Fibroblast of peridontal ligament (primary cell): ENCODE results near the gene CPNE2.
A peak's percentile ranks its signal among the peaks of the same experiment; 100 is the strongest.

Source experiments
- DNase-seq: peaks from one replicate; pipeline ENCODE4 v3.0.0-alpha.2; 2010; ENCODE audit errors: extremely low read depth

The CPNE2 gene

DNA sequence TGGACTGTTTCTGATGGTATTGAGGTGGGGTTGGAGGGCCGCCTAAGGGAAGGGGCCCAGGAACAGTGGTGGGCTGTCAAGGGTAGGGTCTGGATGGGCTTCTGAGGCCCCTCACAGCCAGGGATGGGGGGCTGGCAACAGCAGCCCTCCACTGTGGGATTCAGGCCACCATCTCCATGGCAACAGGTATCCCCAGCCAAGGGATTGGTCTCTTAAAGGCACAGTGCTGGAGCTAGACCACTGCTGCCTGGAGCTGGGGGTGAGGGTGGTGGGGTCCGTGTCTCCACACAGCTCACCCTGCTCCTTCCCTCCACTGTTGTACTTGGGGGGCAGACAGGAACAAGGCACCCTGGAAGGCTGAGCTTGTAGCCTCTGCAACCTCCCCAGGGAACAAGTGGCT, 51.6 kb downstream of the CPNE2 start:
- DNase-seq: no peak

- DNase-seq: no peak
These were observed 53.0 kb downstream of the CPNE2 start for GRCh38 chr16:57145046-57146021.

- no peak for DNase-seq
These were observed 53.8 kb downstream of the CPNE2 start for GRCh38 chr16:57146040-57146647.

DNA sequence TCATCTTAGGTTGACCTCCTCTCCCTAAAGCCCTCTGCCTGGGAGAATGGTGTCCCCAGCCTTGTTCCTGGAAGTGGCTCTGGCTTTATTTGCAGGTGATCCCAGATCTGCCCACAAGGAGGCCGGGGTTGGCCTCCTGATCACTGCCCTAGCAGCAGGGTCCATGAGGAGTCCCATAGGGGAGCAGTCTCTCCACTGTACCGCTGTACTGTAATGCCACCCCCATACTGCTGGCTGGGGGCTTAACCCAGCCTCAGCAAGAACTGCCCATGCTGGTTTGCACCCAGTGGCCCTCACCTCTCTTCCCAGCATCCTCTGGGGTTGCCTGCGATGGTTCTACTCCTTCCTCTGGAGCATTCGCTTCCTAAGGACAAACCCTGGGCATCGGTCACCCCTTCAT, 54.4 kb downstream of the CPNE2 start:
- no peak for DNase-seq

DNA sequence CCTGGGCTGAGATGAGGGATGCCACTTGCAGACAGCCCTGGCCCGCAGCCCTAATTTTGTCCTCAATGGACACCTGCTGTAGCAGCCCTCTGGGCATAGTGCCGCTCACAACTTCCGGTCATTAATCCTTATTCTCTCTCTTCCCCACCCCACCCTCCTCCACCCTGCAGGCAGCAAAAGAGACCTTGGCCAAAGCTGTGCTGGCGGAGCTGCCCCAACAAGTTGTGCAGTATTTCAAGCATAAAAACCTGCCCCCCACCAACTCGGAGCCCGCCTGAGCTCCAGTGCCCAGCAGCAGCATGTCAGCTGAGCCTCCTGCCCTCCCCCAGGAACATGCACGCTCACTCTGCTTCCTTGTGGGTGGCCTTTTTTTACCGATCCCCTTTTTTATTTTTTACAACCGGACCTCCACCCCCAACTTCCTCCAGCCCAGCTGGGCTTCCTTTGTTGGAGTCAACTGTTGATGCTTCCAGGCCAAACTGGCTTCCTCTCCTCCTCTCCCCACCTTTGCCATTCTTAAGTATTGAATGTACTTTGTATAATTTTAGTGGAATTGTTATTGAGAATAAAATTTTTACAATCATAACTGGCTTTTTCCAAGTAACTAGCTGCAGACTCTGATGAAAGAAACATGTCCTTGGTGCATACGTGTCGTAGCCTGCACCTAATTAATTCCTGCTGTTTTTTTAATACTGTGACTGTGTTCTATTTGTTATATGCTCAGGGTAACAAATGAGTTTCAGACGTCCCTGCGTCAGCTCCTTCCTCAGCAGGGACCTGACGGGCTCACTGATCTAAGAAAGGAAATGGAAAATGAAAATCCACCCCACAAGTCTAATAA, 55.2 kb downstream of the CPNE2 start:
- peak; percentile 31 for DNase-seq

DNA sequence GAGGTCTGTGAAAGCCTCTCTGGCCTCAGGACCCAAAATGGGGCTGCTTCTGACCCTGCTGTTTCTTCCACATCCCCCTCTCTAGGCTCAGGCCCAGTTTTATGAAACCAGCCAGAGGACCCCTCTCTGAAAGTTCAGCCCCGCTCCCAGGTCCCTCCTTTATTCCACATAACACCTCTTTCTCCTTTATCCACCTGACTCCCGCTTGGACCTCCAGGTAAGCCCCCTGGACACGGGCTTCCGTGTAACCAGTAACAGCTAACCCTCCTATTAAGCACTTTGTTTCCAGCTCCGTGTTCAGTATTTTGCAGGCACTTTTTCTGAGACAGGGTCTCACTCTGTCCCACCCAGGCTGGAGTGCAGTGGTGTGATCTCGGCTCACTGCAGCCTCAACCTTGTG, 56.1 kb downstream of the CPNE2 start:
- no peak for DNase-seq

- DNase-seq: no peak
These were observed 57.0 kb downstream of the CPNE2 start for GRCh38 chr16:57149391-57149790.

DNA sequence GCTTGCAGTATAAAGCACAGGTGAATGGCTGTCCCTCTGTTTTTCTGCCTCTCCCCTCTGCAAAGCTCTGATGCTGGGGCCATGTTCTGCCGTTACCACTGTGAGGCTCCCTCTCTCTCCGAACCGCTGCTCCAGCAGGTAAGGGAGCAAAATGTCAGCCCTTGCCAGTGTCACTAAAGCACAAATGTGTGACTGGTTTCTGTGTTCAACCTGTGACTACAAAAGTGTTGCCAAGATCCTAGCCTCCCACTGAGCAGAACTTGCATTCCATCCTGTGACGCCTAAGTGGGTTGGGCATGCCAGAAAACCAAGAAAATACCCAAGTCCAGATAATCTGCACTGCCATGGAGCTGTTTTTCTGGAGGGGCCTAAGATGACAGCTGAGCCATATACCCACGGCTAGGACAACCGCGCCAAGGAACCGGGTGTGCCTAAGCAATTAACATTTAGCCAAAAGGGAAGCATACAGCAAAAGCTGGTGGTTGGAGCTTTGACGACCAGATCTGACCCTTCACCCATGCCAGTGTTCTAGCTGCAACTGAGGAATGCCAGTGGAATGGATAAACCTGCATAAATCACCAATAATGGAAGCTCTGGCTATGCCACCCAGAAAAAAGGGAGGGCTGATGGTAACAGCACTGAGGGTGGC, 58.4 kb downstream of the CPNE2 start:
- DNase-seq: no peak

GRCh38 chr16:57151369-57151768, 59.0 kb downstream of the CPNE2 start:
- no peak for DNase-seq

DNA sequence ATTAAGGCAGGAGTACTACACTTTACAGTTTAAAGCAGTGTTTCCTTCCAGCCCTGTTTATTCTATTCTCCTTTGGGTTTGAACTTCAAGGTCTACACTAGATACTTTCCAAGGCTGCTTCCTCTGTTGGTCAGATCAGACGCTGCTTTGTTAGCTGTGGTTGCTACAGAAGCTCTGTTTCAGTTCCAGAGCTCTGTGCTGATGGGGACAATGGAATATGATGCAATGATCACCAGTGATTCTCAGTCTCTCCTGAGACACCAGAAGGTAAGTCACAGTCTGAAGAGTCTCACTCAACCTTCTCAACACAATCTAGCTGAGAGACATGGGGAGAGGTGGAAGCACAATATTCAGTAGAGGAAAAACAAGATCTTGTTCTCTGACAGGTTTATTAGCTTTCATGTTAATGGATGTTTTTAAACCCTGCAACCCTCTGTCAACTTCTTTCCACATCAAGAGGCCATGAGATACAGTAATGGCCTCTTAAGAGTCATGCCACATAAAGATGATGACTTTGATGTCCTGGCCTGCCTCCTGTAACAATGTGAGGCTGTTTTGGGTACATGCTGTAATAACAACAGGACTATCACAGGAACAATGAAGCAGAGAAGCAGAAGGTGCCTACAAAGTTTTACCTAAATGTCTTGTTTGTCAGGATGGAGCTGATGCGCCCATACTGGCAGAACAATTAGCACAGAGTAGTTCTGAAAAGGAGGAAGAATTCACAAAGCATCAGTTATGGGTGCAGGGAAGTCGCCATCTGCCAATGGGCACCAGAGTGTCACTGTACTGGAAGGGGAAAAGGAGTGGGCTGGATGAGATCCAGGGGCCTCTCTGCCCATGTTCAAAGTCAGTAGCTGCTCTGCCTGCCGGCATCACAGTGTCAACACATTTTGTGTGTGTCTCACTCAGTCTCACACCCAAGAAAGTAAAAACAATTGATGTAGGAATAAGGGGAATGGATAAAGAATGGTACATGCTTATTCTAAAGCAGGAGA, 60.0 kb downstream of the CPNE2 start:
- DNase-seq: no peak

DNA sequence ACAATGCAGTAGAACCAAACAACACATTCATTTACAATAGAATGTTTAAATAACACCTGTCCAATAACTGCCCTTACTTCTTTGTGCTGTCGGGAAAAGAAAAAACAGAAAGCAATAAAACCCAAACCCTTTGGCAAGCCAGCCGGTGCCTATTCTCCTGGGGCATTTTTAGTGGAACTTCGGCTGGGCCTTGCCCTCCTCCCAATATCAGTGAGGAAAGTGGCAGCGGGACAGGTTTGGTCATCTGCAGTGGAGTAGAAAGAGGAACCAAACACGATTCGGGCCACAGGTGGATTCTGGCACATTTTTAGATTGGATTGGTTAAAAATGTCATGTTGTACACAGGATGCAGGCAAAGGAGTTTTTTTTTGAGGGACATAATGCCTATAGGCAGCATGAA, 61.5 kb downstream of the CPNE2 start:
- DNase-seq: no peak

GRCh38 chr16:57155702-57156350, 63.4 kb downstream of the CPNE2 start:
- no peak for DNase-seq

DNA sequence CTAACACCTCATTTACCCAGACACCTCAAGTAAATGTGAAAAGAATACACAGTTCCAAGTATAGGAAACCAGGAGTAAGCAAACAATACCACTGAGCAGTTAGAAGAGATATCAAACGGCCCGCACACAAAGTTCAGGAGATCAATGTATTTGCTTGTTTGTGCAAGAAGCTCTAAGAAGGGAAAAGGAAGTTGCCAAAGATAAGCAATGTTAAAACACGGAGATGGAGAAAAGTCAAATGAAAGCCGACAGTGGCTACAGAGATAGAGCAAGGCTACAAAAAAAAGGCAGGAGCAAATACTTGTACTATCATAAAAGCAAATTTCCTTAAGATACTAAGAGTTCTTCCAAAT, 63.9 kb downstream of the CPNE2 start:
- no peak for DNase-seq

DNA sequence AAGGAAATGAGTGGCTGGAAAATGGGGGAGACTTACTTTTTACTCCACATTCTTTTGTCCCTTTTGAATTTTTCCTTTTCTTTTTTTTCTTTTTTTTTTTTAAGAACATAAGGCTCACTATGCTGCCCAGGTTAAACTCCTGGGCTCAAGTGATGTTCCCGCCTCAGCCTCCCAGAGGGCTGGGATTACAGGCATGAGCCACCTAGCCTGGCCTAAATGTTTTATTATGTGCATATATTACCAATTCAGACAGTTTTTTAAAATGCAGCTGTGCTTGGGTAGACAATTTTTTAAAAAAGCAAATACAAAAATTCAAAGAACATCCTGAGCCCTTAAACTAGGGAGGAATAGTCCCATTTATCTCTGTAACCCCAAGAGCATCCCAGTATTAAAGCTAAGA, 65.2 kb downstream of the CPNE2 start:
- DNase-seq: no peak

- DNase-seq: no peak
These were observed 67.1 kb downstream of the CPNE2 start for GRCh38 chr16:57159447-57159846.

DNA sequence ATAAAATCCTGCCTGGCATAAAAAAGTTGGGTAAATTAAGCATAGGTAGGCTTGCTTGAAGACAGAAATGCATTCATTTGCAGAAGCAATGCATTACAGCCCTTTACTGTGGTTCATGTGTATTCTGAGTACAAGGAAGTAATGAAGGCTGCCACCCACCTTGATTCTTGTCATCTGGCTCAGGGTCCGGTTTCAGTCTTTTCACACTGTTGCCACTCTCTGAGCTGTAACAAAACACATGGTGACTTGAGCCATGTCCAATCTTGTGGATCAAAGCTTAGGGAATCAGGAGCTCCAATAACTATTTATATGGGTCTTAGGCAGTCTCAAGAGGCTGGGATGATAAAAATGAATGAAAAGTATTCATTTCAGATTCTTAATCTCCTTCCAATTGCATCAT, 71.5 kb downstream of the CPNE2 start:
- no peak for DNase-seq

GRCh38 chr16:57165483-57165882, 73.1 kb downstream of the CPNE2 start:
- no peak for DNase-seq

GRCh38 chr16:57165938-57166337, 73.6 kb downstream of the CPNE2 start:
- peak; percentile 62 for DNase-seq

GRCh38 chr16:57166451-57166850, 74.1 kb downstream of the CPNE2 start:
- DNase-seq: no peak

GRCh38 chr16:57166951-57167350, 74.6 kb downstream of the CPNE2 start:
- DNase-seq: peak; percentile 74
